ENCODE data around the gene SDK1.

- TF ChIP-seq CTCF (conservative IDR thresholded peaks at IDR 0.05) (no peak), ZFX (IDR thresholded peaks at IDR 0.05) (no peak)
Observed at GRCh38 chr7:3310884-3311283, 9.8 kb downstream of the SDK1 start.
